Measurements from ENCODE around the gene TRPM3.
A peak's percentile ranks its signal among the peaks of the same experiment; 100 is the strongest.

TRPM3 gene

GRCh38 chr9:70607926-70608325 is 513.5 kb downstream of the TRPM3 start:
- peak in 1 of 14 donors; percentile 11 for DNase-seq

GRCh38 chr9:70607329-70607728 is 514.1 kb downstream of the TRPM3 start:
- no peak for DNase-seq

- no peak for DNase-seq
These were observed 518.4 kb downstream of the TRPM3 start for GRCh38 chr9:70603020-70603411.

- peak in 11 of 14 donors; percentile 37 to 88 (median 53) for DNase-seq
These were observed 519.0 kb downstream of the TRPM3 start for GRCh38 chr9:70602321-70603019.

GRCh38 chr9:70601000-70601951 is 520.1 kb downstream of the TRPM3 start:
- peak; percentile 41 to 99 (median 80) for DNase-seq

GRCh38 chr9:70600506-70600905 is 520.9 kb downstream of the TRPM3 start:
- peak in 1 of 14 donors; percentile 46 for DNase-seq

GRCh38 chr9:70597886-70598285 is 523.5 kb downstream of the TRPM3 start:
- no peak for DNase-seq

GRCh38 chr9:70595211-70595610 is 526.2 kb downstream of the TRPM3 start:
- DNase-seq, result no peak

- peak in 1 of 14 donors; percentile 22 for DNase-seq
These were observed 527.0 kb downstream of the TRPM3 start for GRCh38 chr9:70594386-70594944.

GRCh38 chr9:70593241-70593640 is 528.2 kb downstream of the TRPM3 start:
- no peak for DNase-seq

- no peak for DNase-seq
These were observed 531.1 kb downstream of the TRPM3 start for GRCh38 chr9:70590315-70590677.

GRCh38 chr9:70589571-70590314 is 531.7 kb downstream of the TRPM3 start:
- DNase-seq, result no peak

- DNase-seq, result no peak
These were observed 532.4 kb downstream of the TRPM3 start for GRCh38 chr9:70588999-70589398.

GRCh38 chr9:70588381-70588780 is 533.0 kb downstream of the TRPM3 start:
- no peak for DNase-seq

GRCh38 chr9:70587201-70587600 is 534.2 kb downstream of the TRPM3 start:
- peak in 1 of 14 donors; percentile 94 for DNase-seq

- peak in 1 of 14 donors; percentile 34 for DNase-seq
These were observed 534.9 kb downstream of the TRPM3 start for GRCh38 chr9:70586476-70586875.

- no peak for DNase-seq
These were observed 539.5 kb downstream of the TRPM3 start for GRCh38 chr9:70581955-70582350.

- no peak for DNase-seq
These were observed 540.0 kb downstream of the TRPM3 start for GRCh38 chr9:70581214-70581954.

- DNase-seq, result no peak
These were observed 540.7 kb downstream of the TRPM3 start for GRCh38 chr9:70580606-70581195.

GRCh38 chr9:70579686-70580085 is 541.7 kb downstream of the TRPM3 start:
- DNase-seq, result no peak

GRCh38 chr9:70578720-70579119 is 542.7 kb downstream of the TRPM3 start:
- no peak for DNase-seq
